Central memory CD4-positive, alpha-beta T cell (primary cell): ENCODE data around the gene ZDHHC8.

Experiments
- DNase-seq: peaks from one replicate; pipeline ENCODE4 v3.0.0; 2022

Gene ZDHHC8

GRCh38 chr22:20096574-20097420 lies 34.8 kb upstream of the ZDHHC8 start:
- no peak for DNase-seq

- DNase-seq, result no peak
Measured at GRCh38 chr22:20099099-20099711, 32.4 kb upstream of the ZDHHC8 start.

- no peak for DNase-seq
Measured at GRCh38 chr22:20101638-20102037, 30.0 kb upstream of the ZDHHC8 start.

DNA sequence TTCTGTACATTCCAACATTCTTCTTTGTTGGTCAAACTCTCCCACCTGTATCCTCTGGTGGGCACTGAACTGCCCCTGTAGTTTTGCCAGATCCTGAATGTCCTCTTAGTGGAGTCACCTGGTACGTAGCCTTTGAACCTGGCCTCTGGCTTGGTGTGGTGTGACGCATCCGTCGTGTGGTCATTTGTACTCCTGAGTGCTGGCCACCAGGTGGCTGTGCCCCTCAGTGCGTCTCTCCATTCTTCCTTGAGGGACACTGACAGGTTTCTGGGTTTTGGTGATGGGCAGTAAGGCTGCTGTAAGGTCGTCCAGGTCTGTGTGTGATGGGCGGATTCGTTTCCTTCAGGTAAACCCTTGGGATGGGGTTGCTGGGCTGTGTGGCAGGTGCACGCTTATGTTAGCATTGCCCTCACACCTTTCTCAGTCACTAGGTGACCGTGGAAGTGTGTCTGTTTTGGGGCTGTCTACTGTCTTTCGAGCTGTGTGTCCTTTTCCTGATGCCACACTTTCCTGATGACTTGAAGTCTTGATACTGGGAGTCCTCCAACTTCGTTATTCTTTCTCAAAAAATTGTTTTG lies 29.3 kb upstream of the ZDHHC8 start:
- DNase-seq, result no peak

GRCh38 chr22:20105456-20106204 lies 26.0 kb upstream of the ZDHHC8 start:
- no peak for DNase-seq

DNA sequence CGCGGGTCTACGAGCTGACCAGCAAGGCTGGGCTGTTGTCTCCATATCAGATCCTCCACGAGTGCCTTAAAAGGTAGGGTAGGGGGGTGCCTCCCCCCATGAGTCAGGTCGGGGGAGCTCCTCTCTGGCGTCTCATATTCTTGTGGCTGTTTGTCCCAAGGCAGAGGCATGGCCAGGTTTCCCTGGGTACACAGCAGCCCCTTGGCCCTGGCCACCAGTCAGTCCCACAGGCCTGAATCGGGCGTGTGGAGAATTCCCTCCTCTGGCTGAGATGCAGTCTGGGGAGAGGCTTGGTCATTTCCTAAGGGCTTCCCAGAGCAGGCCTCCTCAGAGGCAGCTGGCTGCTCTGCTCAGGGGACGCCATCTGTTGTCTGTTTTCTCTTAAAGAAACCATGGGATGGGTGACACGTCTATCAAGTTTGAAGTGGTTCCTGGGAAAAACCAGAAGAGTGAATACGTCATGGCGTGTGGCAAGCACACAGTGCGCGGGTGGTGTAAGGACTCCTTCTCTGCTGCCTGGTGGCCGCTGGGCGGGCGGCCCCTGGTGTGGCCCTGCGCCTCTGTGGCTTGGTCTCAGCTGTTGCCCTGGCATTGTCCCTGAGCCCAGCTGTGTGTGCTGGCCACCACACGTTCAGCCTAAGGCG lies 25.3 kb upstream of the ZDHHC8 start:
- DNase-seq, result no peak

DNA sequence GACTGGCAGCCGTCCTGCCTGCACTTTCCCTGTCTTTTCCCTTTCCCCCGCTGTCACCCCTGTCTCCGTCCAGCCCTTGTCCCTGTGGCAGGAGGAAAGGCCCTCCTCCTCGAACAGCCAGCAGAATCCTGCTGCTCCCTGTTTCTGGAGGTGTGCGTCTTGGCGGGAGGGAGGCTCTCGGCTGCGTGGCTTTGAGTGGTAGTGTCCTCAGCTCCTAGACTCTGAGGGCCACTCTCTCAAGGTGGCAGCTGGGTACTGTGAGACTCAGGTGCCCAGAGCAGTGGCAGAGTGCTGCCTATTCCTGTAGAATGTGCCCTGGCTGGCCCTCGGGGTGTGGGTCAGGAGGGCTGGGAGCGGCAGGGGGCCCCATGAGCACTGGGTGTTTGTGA lies 24.8 kb upstream of the ZDHHC8 start:
- DNase-seq, result no peak

DNA sequence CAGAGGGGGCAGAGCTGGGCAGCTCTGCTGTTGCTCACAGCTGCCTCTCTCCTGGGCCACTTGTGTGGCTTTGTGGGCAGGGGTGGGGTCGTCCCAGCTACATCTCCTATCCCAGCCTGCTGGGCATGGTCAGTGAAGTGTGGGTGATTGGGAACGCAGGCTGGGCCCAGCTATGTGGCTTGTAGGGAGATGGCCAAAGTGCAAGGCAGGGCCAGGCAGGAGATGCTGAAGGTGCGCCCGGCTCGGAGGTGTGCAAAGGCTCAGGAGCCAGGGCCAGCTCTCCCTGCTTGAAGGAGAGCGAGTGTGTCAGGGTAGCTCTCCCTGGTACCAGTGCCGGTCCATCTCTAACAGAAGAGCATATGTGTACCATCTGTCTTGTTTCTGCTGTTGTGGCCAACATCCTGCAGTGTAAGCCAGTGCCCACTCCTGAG lies 24.1 kb upstream of the ZDHHC8 start:
- DNase-seq, result no peak

DNA sequence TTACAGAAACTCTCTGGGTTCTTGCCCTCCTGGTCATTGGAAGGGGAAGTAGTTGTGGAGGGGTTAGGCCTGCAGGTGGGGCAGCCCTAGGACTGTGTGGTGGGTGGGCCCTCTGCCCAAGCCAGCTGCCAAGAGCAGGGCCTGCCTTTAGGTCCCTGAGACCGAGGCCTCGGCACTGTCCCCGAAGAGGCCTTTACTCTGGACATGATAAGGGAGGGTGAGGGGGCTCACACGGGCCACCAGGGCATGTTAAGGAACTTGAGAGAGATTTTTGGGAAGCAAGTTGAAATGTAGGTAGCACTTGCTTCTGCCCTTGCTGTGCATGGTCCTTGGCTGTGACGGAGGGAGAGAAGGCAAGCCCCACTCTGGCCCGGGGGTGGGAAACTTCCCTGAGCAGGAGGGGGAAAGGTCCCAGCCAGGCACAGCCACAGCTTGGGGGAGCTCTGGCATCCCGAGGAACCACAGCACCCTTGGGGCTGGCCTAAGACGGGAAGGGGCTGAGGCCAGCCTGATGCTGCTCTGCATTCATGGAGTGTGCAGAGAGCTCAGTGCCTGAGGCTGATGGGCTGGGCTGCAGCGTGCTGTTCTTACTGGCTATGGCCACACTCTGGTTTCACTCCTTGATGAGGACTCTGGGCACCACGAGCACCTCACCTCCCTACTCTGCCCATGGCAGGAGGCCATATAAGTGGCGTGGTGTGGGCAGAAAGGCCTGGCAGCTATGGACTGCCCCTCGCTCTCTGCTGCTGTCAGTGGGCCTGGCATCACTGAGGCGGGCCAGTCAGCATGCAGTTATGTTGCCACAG lies 23.4 kb upstream of the ZDHHC8 start:
- DNase-seq, result no peak

- DNase-seq, result no peak
Measured at GRCh38 chr22:20108757-20109230, 22.8 kb upstream of the ZDHHC8 start.

- no peak for DNase-seq
Measured at GRCh38 chr22:20109411-20110358, 21.9 kb upstream of the ZDHHC8 start.

DNA sequence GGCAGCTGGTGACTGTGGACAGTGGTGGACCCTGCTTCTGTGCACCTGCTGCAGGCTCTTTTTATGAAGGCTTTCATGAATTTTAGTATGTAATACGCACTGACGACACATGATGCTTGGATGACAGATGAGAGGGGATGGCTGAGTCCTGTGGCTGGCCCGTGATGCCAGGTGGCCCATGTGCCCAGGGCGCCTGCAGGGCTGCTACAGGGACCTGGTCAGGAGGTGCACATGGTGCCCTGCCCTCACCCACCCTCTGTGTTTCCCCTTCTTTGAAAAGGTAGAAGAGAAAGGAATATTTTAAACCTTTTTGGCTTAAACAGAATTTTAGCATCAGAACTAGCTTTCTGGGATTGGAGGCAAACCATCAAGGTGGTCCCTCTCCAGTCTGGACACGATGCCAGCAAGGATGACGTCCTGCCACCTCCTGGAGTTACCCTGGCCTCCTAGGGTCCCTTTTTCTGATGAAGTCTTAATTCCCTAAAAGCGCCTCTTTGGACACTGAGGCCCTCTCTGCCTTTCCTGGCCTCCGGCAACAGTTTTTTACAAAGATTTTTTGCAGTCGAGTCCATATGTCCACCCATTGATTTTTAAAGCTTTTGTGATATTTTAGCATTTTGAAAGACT lies 21.1 kb upstream of the ZDHHC8 start:
- no peak for DNase-seq

GRCh38 chr22:20111045-20111688 lies 20.4 kb upstream of the ZDHHC8 start:
- DNase-seq, result no peak

DNA sequence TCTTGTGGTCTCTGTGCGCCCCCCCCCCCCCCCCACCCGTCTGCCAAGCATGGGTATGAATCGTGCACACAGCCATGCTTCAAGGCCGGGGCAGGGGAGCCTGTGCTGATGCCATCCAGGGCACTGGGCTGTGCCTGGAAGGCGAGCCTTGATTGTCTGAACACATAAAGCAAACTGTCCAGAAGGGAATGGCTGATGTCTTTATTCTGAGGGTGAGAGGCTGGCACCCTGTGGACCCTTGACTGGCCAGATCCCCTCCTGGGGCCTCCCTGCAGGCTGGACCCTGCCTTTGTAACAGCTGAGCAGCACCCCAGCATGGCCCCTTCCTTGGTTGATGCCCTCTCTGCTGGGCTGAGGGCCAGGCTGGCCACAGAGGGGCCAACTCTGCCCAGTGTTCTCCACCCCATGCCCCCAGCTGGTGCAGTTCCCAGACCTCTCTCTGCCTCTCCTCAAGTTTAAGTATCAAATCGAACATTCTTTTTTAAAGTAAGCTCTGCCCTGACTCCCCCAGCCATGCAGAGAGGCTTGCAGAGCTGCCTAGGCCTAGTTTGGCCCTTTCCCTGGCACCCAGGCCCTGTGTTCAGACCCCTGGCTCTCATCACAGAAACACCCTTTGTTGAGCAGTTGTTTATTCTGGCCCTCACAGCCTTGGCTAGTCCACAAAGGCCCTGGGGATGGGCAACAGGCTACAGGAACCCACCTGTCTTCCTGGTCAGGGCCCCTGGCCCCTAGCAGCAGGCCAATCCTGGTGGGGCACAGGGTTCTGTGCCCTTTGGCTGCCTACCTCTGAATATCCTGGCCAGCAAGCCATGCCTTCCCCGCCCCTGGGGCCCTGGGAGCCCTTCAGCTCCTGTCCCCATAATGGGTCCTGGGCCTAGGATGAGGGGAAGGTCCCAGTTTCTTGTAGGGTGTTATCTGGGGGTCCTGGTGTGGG lies 19.6 kb upstream of the ZDHHC8 start:
- no peak for DNase-seq

GRCh38 chr22:20112623-20113511 lies 18.7 kb upstream of the ZDHHC8 start:
- no peak for DNase-seq

DNA sequence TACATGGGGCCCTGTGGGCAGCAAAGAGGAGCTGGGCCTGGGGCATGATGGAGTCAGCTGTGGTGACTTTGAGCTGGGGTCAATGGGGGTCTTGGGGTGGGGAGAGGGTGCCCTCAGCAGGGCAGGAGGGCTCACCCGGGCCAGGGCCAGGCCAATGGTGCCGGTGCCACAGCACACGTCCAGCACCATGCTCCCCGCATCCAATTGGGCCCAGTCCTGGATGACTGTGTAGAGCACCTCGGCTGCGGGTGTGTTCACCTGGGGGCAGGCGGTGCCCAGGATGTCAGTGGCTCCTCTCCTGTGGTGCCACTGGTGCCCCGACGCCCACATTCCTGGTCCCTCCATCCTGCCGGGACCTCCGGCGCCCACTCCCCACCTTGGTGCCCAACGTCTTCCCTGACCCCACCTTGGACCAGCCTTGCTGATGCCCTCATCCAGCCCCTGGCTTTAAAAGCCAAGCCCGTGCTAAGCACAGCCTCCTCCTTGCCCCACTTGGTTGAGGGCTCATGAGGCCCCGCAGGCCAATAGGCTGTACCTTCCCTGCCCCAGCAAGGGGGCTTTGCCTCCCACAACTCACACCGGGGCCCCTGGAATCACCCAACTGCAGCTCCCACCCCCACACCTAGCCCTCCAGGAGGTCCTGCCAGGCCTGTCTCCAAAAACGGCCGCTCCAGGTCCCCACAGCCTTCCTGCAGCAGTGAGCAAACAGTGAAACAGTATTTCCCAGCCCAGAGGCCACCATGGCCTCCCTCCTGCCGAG lies 17.9 kb upstream of the ZDHHC8 start:
- no peak for DNase-seq
